Measurements from ENCODE around the gene SKI. TPM values are rescaled to one million over a fixed set of nuclear protein-coding genes. Genes with fewer than 3 reads are reported as not detected.
A peak's percentile ranks its signal among the peaks of the same experiment; 100 is the strongest.

The SKI gene
- total and polyA plus RNA-seq, 2 donors (not counting 1 experiment from before 2014, with no cell fraction given), result 14.9 to 74.9 TPM

- Mint-ChIP-seq H3K9me3 (ENCODE audit: insufficient read depth) (no peaks in the 10 kb centered on the region), H3K4me3 (no peak overlapping the region), H3K27ac (no peak overlapping the region), H3K4me1 (peaks cover 51% of the 10 kb centered on the region), H3K27me3 (no peaks in the 10 kb centered on the region)
- H3K27ac ChIP-seq (ENCODE audit: low read length in 2 of 2), result peak overlapping the region in 1 of 2 donors; percentile 96
- peaks cover 0 to 32% (median 15%) of the 10 kb centered on the region in 3 donors for H3K9me3 ChIP-seq (ENCODE audit: control extremely low read depth in 1 of 3, control insufficient read depth in 2 of 3, insufficient read depth in 1 of 3, low read length in 2 of 3)
- peaks cover 60 to 76% of the 10 kb centered on the region in 2 donors for H3K4me1 ChIP-seq (ENCODE audit: control insufficient read depth in 2 of 2, insufficient read depth in 2 of 2, low read length in 2 of 2)
- no peak overlapping the region for H3K9ac ChIP-seq (ENCODE audit: low read length)
- no peak overlapping the region for H3K4me2 ChIP-seq (replicated peaks; ENCODE audit: low read depth, low read length, poor library complexity, severe bottlenecking)
- WGBS (ENCODE audit: insufficient coverage), result 97% methylated on average over 8 of the region's 20 CpGs
- H3K27me3 ChIP-seq (replicated peaks in 1 of 4; ENCODE audit: control extremely low read depth in 1 of 4, control insufficient read depth in 3 of 4, insufficient read depth in 4 of 4, low read length in 3 of 4), result no peaks in the 10 kb centered on the region
- TF ChIP-seq EZH2 (IDR thresholded peaks at IDR 0.05; ENCODE audit: borderline replicate concordance, insufficient read depth, low read depth, low read length, poor library complexity, severe bottlenecking), result no peak
- TF ChIP-seq, protein P1, sequence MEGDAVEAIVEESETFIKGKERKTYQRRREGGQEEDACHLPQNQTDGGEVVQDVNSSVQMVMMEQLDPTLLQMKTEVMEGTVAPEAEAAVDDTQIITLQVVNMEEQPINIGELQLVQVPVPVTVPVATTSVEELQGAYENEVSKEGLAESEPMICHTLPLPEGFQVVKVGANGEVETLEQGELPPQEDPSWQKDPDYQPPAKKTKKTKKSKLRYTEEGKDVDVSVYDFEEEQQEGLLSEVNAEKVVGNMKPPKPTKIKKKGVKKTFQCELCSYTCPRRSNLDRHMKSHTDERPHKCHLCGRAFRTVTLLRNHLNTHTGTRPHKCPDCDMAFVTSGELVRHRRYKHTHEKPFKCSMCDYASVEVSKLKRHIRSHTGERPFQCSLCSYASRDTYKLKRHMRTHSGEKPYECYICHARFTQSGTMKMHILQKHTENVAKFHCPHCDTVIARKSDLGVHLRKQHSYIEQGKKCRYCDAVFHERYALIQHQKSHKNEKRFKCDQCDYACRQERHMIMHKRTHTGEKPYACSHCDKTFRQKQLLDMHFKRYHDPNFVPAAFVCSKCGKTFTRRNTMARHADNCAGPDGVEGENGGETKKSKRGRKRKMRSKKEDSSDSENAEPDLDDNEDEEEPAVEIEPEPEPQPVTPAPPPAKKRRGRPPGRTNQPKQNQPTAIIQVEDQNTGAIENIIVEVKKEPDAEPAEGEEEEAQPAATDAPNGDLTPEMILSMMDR (IDR thresholded peaks at IDR 0.05), result no peak
- intact Hi-C loops (cut with micrococcal nuclease), result no loop called here
- ChIA-PET CTCF (interaction anchor here (2.3 kb wide), 1 partner anchor 124 kb away, joined by 6 read pairs; no protein-coding TSS in a partner anchor), POLR2A (interaction anchor here (0.9 to 2.1 kb wide), 4 partner anchors 28 to 43 kb away, joined by 3 to 9 read pairs (median 6); partner anchors contain the start of gene SKI)
- DNase-seq (no peak), ATAC-seq (ENCODE audit: low read depth) (no peak)
- H3K79me2 ChIP-seq (ENCODE audit: control insufficient read depth, insufficient read depth, low read length), result peaks cover 94% of the 10 kb centered on the region
- peaks cover 0 to 15% of the 10 kb centered on the region in 2 experiments for H3K36me3 ChIP-seq (replicated peaks in 1 of 2; ENCODE audit: control extremely low read depth in 1 of 2, control insufficient read depth in 1 of 2, extremely low read depth in 1 of 2, insufficient read depth in 2 of 2, low read length in 1 of 2)
- H4K20me1 ChIP-seq (ENCODE audit: control insufficient read depth, insufficient read depth, low read length, poor library complexity, severe bottlenecking), result peaks cover 51% of the 10 kb centered on the region
- no peak overlapping the region for H2AFZ ChIP-seq (ENCODE audit: insufficient read depth, low read depth, low read length, poor library complexity, severe bottlenecking)
- H3K4me3 ChIP-seq (ENCODE audit: control extremely low read depth in 1 of 5, extremely low read depth in 1 of 5, insufficient read depth in 1 of 5, low read depth in 2 of 5, low read length in 4 of 5), result no peak overlapping the region
Observed at GRCh38 chr1:2257245-2257627, 29.1 kb downstream of the SKI start.

DNA sequence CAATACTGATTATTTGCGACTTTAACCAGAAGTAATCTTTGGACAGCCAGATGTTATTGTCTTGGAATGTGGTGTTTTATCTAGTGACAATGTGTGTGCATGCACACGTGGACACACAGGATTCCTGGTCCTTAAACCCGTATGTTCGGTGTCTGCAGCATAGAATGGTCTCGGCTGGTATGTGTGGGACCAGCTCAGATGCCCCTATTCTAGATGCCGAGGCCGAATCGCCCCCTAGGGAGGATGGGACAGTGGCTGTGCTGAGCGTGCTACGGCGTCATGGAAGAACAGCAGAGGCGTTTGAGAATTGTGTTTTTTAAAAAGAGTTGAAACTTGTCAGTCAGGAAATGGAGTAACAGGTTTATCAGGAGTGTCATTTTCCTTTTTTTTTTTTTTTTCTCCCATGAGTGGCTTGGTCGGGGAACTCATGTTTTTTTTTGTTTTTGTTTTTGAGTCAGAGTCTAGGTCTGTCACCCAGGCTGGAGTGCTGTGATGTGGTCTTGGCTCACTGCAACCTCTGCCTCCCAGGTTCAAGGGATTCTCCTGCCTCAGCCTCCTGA lies 30.1 kb downstream of the SKI start:
- Histone ChIP-seq H3K4me2 (replicated peaks; ENCODE audit: low read depth, low read length, poor library complexity, severe bottlenecking) (peak overlapping the region; percentile 53), H3K4me1 (ENCODE audit: control insufficient read depth in 2 of 2, insufficient read depth in 2 of 2, low read length in 2 of 2) (peaks cover 60 to 76% of the 10 kb centered on the region in 2 donors), H3K9me3 (ENCODE audit: control extremely low read depth in 1 of 3, control insufficient read depth in 2 of 3, insufficient read depth in 1 of 3, low read length in 2 of 3) (peaks cover 0 to 32% (median 15%) of the 10 kb centered on the region in 3 donors), H4K20me1 (ENCODE audit: control insufficient read depth, insufficient read depth, low read length, poor library complexity, severe bottlenecking) (peaks cover 42% of the 10 kb centered on the region), H3K9ac (ENCODE audit: low read length) (no peak overlapping the region), H3K27ac (ENCODE audit: low read length in 2 of 2) (peak overlapping the region in 1 of 2 donors; percentile 83), H3K4me3 (ENCODE audit: control extremely low read depth in 1 of 5, extremely low read depth in 1 of 5, insufficient read depth in 1 of 5, low read depth in 2 of 5, low read length in 4 of 5) (no peak overlapping the region), H3K36me3 (replicated peaks in 1 of 2; ENCODE audit: control extremely low read depth in 1 of 2, control insufficient read depth in 1 of 2, extremely low read depth in 1 of 2, insufficient read depth in 2 of 2, low read length in 1 of 2) (peaks cover 0 to 8% of the 10 kb centered on the region in 2 experiments), H2AFZ (ENCODE audit: insufficient read depth, low read depth, low read length, poor library complexity, severe bottlenecking) (no peak overlapping the region), H3K27me3 (replicated peaks in 1 of 4; ENCODE audit: control extremely low read depth in 1 of 4, control insufficient read depth in 3 of 4, insufficient read depth in 4 of 4, low read length in 3 of 4) (no peaks in the 10 kb centered on the region), H3K79me2 (ENCODE audit: control insufficient read depth, insufficient read depth, low read length) (peaks cover 94% of the 10 kb centered on the region)
- H3K4me3 Mint-ChIP-seq, result peak overlapping the region; percentile 52
- H3K4me1 Mint-ChIP-seq, result peaks cover 49% of the 10 kb centered on the region
- ATAC-seq (ENCODE audit: low read depth), result no peak
- intact Hi-C loops (cut with micrococcal nuclease), result loop anchor here (2.0 kb wide), 1 partner anchor 33 kb away; no protein-coding TSS in a partner anchor
- H3K9me3 Mint-ChIP-seq (ENCODE audit: insufficient read depth), result no peaks in the 10 kb centered on the region
- no peaks in the 10 kb centered on the region for H3K27me3 Mint-ChIP-seq
- ChIA-PET CTCF (interaction anchor here (0.6 to 1.9 kb wide), 5 partner anchors 27 to 213 kb away, joined by 3 to 8 read pairs (median 4); partner anchors contain the start of genes FAAP20 and SKI), POLR2A (interaction anchor here (0.6 to 1.9 kb wide), 4 partner anchors 9 to 42 kb away, joined by 5 to 10 read pairs (median 6); no protein-coding TSS in a partner anchor)
- H3K27ac Mint-ChIP-seq, result peak overlapping the region; percentile 88
- no peak for TF ChIP-seq EZH2 (IDR thresholded peaks at IDR 0.05; ENCODE audit: borderline replicate concordance, insufficient read depth, low read depth, low read length, poor library complexity, severe bottlenecking)
- TF ChIP-seq, protein P1 (IDR thresholded peaks at IDR 0.05), result no peak
- 85% methylated on average over 12 of the region's 13 CpGs for WGBS (ENCODE audit: insufficient coverage)
- no peak for DNase-seq

All from B cell (primary cell).